SH-SY5Y (cell line): ENCODE results near the gene CEMP1.

Source experiments
- GATA2 ChIP-seq: IDR thresholded peaks from 2 replicates; pipeline ENCODE4 v1.6.1; 2011; ENCODE audit warnings: mild to moderate bottlenecking, low read depth, low read length
- GATA3 ChIP-seq: IDR thresholded peaks from 2 replicates; pipeline ENCODE4 v1.6.1; 2011; ENCODE audit warnings: low read depth, mild to moderate bottlenecking, low read length, moderate library complexity

DNA sequence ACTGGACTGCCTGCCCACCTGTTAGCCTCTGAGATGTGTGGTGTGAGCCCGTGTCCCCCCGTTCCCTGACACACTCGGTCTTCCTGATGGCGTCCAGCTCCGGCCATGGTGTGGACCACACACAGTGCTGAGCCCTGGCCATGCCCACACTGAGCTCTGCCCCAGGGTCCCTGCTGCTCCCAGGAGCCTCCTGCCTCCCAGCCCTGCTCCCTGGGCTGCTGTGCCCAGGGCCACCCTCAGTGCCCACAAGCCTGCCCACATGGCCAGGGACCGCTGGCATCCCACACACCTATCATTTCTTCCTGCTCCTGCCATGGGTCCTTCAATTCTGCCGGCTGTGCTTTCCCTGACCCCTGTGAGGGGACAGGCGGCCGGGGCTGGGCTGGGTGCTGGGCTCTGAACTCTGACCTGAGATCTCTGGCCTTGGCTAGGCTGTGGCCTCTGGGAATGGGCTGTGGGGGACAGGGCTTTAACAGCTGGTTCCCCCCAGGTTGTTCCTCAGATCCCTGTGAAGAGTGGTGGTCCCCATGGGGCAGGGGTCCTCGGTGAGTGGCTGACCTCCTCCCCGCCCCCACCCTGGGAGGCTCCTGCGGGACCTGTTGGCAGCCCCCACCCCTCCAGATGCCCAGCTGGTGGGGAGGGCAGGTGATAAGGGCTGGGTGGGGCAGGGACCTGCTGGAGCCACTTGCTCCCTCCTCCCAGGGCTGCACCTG is 4.0 kb downstream of the CEMP1 start:
- no peak for TF ChIP-seq GATA2
- TF ChIP-seq GATA3, result no peak
